Measurements from ENCODE around the gene AXIN1.
"Not testable (repeated sequence)": the region's sequence is repeated elsewhere in the genome, so short reads cannot be mapped to it uniquely, and the experiment has no call there.

Gene AXIN1

DNA sequence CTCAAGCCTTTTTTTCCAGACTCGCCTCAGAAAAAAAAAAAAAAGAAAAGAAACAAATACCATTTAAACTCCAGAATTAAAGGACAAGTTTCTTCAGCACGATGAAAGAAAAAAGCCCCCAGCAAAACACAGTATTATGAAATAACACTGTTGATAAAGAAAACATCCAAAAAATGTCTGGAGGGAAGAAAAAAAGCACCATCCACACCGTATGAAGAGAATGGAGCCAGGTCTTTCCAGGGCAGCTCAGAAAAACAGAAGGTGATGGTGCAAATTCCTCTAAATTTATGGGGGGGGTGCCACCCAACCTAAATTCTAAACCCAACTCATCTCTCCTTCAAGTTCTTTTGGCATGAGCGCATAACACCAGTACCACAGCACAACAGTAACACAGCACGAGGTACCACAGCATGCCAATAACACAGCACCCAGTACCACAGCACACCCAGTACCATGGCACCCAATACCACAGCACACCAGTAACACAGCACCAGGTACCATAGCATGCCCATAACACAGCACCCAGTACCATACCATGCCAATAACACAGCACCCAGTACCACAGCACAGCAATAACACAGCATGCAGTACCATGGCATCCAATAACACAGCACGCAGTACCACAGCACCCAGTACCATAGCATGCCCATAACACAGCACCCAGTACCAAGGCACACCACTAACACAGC is 19.0 kb downstream of the AXIN1 start:
- no peak for DNase-seq (ENCODE audit: low spot score)

DNA sequence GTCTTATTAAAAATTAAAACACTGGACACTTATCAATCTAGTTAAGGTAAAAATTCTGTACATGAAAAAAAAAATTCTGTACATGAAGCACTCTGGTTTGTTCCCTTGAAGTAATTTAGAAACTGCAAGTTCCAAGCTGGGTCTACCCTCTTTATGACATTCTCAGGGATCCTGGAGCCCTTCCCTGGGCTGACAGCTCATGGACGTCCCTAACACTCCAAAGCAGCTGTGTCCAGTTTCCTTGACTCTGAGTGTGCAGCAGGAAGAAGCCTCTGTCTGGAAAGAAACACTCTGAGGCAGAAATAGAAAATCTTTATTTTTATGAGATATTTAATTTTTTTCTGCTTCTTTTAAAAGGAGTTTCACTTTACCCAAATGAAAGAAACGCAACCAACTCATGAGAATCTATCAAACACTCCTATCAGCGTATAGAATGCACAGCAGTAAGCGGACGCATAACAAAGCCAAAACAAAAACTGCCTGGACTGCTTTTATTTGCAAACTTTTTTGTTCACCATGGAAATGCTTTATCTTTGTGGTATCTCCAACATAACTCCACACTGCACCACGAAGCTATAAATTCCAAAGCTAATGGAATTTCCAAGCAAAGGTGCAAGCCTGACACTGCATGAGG is 21.2 kb downstream of the AXIN1 start:
- DNase-seq (ENCODE audit: low spot score) = not testable (repeated sequence)

DNA sequence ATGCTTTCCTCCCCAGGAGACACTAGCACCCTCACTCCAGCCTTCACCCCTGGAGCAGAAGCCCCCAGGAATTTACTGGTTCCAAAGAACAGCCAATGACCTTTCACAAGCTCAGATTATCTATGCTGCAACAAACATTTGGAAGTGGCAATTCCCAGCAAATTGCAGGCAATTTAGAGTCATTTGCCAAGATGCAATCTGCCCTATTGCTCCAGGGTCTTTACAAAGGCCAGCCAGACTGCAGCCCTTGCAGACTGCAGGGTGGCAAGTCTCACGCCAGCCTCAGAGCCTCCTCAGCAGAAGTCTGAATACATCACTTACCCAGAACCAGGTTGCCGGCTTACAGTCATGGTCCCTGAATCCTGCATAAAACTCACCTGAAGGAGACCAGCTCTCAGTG is 21.8 kb downstream of the AXIN1 start:
- DNase-seq (ENCODE audit: low spot score) = no peak

DNA sequence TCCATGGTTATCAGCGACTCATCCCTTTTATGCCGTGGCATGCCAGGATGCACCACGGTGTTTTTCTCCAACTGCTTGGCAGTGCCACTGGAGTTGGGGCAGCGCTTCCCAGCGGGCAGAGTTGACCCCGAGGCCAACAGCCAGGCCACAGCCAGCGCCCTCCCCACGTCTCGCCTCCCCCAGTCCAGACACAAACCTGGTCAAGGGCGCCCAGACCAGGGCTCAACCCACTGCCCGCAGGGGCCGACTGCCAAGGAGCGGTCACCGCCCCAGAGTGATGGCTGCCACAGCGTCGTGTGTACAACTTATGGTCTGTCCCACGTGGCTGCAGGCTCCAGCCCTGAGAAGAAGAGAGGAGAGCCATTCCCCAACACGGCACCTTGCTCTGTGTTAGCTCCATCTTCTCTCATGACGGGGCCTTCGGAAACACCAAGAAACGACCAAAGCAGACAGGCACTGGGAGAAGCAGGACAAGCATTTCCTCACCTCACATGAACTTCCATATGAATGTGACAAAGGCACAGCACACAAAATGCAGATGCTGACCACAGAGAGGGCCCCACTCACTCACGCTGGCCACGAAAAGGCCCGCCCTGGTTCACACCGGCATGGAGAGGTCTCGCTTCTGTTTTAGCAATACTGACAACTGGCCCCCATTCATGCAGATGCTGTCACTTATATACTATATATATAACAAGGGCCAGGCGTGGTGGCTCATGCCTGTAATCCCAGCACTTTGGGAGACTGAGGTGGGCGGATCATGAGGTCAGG is 27.0 kb downstream of the AXIN1 start:
- DNase-seq (ENCODE audit: low spot score) = no peak

DNA sequence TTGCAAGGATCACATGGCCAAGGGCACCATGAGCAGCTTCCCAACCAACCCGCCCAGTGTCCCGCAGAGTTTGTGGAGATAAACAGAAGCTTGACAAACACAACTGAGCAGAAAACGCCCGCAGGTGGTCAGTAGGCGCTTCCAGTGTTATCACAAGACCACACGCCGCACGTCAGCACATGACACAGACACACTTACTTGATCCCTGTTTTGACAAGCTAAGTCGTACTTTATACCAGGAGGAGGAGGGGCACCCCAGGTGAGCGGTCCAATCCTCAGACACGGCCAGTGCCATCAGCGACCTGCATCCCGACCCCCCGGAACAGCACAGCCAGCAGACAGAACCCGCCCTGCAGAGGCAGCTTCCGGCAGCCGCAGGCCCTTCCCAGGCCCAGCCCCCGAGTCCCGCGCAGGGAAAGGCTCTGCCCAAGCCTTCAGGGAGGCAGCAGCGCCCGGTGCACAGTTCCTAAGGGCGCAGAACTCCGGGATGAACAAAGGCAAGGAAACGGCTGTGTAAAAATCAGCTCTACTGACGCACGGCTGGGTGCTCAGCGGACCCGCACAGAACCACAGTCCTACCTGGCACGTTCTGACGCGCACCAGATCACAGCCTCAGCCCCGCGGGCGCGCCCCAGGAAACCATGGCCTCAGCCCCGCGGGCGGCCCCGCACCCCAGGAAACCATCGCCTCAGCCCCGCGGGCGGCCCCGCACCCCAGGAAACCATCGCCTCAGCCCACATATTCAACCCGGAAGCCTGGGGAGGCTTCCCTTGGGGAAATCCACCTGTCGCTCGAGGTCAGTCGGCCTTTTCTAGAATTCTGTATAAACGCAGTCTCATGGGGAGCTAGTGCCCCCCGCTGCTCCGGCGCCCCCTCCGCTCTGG is 27.8 kb downstream of the AXIN1 start:
- DNase-seq (ENCODE audit: low spot score) = no peak

DNA sequence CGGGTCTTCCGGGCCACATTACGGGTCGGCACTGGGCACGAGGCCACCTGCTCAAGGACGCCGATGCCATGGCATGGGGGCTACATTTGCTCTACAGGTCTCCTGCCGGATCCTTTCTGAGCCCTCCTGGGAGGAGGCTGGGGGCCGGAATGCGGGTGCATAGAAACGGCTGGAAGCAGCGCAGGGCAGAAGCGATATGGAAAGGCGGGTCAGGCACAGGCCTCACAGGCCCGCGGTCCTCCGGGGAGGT is 28.4 kb downstream of the AXIN1 start:
- no peak for DNase-seq (ENCODE audit: low spot score)

DNA sequence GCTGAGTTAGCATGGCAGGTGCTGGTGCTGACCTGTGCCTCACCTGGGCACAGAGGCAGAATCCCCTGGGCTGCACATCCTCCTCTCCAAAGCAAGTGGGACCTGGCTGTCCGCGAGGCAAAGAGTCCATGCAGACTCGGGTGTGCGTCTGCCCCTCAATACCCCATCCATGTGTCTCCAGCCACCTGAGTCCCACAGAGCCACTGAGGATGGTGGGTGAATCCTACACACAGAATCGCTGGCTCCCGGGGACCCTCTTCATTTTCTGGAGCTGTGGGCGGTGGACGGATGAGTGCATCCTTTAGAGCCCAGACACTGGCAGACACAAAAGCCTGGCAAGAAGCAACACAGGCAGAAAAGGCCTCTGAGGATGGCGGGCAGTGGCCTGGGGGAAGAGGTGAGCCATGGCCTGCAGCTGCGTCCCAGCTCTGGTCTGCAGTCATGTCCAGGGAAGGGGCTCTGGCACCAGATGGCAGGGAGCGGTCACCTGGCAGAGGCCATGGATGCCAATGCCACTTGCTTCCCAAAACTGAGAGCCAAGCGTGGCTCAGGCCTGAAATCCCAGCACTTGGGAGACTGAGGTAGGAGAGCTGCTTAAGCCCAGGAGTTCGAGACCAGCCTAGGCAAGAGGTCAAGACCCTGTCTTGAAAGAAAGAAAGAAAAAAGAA is 29.9 kb downstream of the AXIN1 start:
- no peak for DNase-seq (ENCODE audit: low spot score)

DNA sequence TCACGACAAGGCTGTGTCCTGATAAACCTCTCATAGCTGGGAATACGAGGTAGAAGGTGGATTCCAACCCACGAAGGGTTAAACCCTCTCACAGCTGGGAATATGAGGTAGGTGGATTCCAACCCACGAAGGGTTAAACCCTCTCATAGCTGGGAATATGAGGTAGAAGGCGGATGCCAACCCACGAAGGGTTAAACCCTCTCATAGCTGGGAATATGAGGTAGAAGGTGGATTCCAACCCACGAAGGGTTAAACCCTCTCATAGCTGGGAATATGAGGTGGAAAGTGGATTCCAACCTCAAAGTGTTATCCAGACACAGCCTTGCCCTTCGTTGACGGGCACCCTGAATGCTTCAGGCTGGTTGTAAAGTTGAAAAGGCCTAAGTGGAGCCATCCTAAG is 31.0 kb downstream of the AXIN1 start:
- DNase-seq (ENCODE audit: low spot score) = no peak

DNA sequence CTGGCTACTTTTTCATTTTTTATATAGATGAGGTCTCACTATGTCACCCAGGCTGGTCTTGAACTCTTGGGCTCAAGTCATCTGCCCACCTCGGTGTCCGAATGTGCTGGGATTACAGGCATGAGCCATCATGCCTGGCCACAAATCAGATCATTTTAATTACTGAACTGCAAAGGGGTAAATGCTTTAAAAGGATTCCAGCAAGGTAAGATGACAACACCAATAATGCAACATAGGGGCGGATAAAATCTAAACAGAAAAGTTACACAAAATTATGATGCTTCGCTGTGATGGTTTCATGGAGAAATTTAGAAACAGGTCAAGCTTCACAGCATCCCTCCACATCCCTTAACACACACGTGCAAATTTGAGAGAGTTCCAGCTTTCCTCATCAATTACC is 32.3 kb downstream of the AXIN1 start:
- no peak for DNase-seq (ENCODE audit: low spot score)

DNA sequence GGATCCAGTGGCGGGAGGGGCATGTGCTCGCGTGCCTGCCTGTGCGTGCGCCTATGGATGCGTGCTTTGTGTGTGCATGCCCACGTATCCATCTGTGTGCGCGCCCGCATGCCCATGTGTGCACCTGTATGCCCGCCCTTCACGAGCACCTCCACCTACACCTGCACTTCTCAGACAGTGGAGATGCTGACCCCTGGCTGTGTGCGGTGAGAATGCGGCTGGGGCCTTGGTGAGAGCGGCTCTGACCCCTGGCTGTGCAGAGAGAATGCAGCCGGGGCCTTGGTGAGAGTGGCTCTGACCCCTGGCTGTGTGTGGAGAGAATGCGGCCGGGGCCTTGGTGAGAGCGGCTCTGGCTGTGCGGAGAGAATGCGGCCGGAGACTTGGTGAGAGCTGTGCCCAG is 33.9 kb downstream of the AXIN1 start:
- no peak for DNase-seq (ENCODE audit: low spot score)

DNA sequence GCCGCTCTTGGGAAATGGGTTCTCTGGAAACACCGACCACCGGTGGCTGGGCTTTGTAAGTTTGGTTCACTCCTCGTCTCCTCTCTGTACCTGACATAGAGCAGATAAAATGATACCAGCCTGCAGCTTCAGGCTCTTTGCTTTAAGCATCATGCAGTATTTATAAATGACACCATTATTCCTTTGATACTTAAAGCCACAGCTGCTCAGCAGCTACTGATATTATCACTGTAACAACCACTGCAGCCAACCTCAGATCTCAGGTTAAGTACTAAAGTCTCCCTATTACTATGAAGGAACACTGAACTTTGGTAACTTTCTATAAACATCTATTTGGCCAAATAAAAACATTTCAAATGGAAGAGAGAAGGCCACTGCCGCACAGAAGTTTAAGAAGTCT is 34.9 kb downstream of the AXIN1 start:
- no peak for DNase-seq (ENCODE audit: low spot score)

DNA sequence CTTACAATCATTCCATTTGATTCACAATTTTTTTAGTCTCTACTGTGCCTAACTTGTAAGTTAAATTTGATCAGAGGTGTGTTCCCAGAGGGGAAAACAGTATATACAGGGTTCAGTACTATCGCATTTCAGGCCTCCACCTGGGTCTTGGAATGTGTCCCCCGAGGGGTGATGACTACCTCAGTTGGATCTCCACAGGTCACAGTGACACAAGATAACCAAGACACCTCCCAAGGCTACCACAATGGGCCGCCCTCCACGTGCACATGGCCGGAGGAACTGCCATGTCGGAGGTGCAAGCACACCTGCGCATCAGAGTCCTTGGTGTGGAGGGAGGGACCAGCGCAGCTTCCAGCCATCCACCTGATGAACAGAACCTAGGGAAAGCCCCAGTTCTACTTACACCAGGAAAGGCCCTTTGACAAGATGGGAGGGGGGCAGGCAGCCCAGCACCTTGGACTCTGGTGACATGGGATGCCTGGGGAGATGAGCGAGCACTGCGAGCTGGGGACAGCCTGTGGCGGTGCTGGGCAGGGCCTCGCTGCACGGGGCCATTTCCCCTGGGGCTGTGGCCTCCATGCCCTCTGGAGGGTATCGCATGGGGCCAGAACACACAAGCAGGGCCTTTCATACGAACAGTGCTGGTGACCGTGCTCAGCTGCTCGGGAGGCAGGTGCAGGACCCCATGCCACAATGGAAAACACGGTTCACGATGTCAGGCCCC is 35.6 kb downstream of the AXIN1 start:
- no peak for DNase-seq (ENCODE audit: low spot score)

DNA sequence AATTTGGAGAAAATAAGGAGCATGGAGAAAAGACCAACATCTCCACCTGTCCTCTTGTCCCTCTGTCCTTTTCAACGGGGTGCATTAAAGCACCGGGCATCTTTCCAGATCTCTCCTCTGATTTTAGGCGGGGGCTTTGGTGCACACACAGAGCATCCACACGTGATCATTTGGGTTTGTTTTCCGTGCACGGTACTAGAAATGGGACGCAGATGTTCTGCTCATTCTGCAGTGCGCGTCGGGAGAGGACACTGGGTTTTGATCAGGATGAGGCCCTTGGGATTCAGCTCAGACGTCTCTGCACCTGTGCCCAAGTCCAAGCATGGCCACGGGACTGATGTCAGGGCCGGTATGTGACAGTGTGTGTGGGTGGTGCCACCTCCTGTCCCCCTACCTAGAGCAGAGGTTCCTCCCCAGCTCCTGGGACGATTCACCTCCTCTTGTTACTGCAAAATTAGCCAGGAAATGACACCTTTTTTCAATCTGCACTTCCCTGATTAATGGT is 37.7 kb downstream of the AXIN1 start:
- no peak for DNase-seq (ENCODE audit: low spot score)

DNA sequence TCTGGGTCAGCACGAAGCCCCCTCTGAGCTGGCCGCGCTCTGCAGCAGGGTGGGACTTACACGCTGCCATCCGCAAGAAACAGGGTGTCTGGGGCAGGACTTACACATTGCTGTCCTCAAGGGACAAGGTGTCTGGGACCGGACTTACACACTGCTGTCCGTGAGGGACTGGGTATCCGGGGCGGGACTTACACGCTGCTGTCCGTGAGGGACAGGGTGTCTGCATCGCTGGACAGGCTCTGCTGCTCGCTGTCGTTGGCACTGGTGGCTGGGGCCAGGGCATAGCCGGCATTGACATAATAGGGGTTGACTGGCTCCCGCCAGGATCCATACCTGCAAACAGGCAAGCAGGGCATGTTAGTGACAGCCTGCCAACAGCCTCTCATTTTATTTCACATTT is 38.2 kb downstream of the AXIN1 start:
- DNase-seq (ENCODE audit: low spot score) = no peak

DNA sequence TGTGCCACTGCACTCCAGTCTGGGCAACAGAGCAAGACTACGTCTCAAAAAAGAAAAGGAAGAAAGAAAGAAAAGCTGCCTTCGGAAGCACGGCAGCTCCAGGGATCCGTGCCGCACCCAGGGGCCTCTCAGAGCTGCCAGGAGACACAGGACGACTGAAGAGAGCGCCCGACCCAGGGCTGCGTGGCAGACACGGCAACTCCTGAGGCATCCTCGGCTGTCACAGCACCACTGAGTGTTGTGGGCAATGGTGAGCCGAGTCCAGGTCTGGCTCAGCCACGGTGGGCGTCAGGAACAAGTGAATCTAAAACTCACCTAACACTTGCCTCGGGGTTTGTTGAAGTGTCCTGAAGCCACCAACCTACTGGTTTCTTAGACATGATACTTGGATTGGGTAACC is 40.8 kb downstream of the AXIN1 start:
- DNase-seq (ENCODE audit: low spot score) = no peak

DNA sequence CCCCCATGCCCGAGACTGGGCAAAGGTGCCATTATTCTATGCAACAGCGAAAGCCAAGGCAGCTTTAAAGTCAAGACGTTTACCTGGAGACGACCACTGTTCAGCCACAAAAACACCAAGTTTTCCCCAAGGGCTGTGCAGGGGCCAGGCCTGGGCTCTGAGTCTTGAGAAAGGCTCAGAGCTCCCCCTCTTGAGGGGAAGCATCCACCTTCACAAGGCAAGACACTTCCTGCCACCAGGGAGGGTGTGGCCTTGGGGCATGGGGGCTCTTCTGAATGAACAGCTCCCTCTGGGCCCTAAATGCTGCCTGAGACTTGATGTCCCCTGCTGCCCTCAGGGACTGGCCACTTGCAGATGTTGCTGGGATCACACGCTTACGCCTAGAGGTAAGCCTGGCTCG is 43.0 kb downstream of the AXIN1 start:
- DNase-seq (ENCODE audit: low spot score) = no peak

DNA sequence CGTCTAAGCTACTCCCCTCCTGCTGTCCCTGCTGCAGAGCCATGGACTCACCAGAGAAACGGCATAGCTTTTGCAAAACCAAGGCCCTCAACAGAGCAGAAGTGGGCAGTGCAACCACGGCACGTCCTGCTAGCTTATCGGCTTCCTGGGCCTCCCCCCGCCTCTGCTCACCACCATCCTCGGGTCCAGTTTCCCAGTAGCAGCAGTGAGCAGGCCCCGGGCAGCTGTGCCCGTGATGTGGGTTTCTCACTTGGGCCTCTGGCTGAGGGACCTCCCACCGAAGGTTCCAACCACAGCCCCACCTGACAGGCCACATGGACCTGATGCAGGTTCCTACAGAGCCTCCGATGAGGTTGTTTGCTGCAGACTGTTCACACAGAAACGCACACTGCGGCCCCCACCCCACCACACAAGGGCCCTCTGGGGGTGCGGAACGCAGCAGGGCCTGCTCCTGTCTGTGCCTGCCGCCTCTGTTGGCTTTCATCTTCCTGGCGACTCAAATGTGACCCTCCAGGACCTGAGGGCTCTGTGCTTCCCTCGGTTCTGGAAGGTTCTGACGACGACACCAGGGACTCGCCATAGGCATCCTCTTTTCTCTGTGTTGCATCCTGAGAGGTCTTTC is 44.7 kb downstream of the AXIN1 start:
- no peak for DNase-seq (ENCODE audit: low spot score)

DNA sequence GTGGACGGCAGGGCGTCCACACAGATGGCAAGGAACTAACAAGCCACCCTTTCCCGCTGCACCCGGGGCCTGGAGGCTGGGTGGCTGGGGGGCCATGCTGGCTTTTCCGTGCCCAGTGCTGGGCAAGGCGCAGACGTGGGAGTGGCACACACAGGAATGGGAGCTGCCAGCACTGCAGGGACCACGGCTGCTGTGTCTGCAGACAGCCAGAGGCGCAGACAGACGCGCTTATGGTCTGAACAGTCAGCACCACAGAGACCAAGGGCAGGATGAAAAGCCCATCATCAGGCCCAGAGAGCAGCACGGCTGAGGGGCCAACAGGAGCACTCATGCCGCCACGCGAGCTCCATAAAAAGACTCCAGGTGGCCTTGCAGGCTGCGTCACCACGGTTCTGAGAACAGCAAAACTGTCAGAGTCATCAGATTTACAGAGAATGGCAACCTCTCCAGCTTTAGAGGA is 45.6 kb downstream of the AXIN1 start:
- DNase-seq (ENCODE audit: low spot score) = no peak

DNA sequence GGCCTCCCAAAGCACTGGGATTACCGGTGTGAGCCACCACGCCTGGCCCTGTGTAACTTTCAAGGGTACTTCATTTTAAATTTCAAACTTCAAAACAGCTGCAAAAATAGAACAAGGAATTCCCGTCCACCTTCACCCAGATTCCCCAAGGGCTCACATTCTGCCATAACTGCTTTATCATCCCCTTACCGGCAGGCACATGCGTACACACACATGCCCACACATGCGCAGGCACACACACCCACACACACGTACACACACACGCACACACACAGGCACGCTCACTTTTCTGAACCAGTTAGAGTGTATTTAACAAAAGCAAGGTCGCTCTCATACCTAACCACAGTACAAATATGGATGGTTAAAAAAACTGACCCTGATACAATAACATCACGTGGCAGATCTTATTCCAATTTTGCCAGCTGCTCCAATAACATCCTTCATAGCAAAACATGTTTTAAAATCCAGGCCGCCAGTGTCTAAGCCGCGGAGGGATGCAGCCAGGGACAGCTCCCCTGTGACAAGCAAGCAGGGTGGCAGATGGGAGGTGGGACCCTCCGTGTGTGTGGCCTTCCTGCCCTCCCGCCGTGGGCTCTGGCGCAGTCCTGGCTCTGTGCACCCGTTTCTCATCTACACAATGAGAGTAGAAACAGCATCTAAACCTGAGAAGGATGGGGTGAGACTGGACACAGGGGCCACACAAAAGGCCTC is 46.5 kb downstream of the AXIN1 start:
- no peak for DNase-seq (ENCODE audit: low spot score)

All from pons (tissue), 1 donor.